Measurements from ENCODE around the gene NAT10.

GRCh38 chr11:34091825-34092224 is 13.6 kb upstream of the NAT10 start:
- TF ChIP-seq CTCF (IDR thresholded peaks at IDR 0.05) (no peak), POLR2A (IDR thresholded peaks at IDR 0.05) (no peak)
